Stimulated activated CD8-positive, alpha-beta memory T cell treated with anti-CD3 and anti-CD28 coated beads, Interleukin-2, amount 100 ng/mL, for 48 hours (primary cell): ENCODE data around the gene NEDD4L.

ENCODE experiments used
- DNase-seq, 2 donors: peaks; one replicate each; pipeline ENCODE4 v3.0.0-alpha.2; 2020; ENCODE audit warnings: low read depth in 2 of 2

Gene NEDD4L

GRCh38 chr18:58095222-58095621 lies 51.2 kb downstream of the NEDD4L start:
- DNase-seq: no peak

GRCh38 chr18:58095655-58096054 lies 51.6 kb downstream of the NEDD4L start:
- DNase-seq: no peak

- no peak for DNase-seq
Observed at GRCh38 chr18:58096658-58097057, 52.6 kb downstream of the NEDD4L start.

GRCh38 chr18:58097121-58097906 lies 53.3 kb downstream of the NEDD4L start:
- DNase-seq: no peak

- no peak for DNase-seq
Observed at GRCh38 chr18:58097907-58098166, 53.8 kb downstream of the NEDD4L start.

GRCh38 chr18:58098706-58099105 lies 54.7 kb downstream of the NEDD4L start:
- no peak for DNase-seq

- DNase-seq: no peak
Observed at GRCh38 chr18:58100154-58100553, 56.1 kb downstream of the NEDD4L start.

GRCh38 chr18:58101291-58101794 lies 57.3 kb downstream of the NEDD4L start:
- no peak for DNase-seq

- DNase-seq: no peak
Observed at GRCh38 chr18:58102018-58102417, 58.0 kb downstream of the NEDD4L start.

- DNase-seq: no peak
Observed at GRCh38 chr18:58102875-58103274, 58.8 kb downstream of the NEDD4L start.

- DNase-seq: no peak
Observed at GRCh38 chr18:58103339-58103985, 59.4 kb downstream of the NEDD4L start.

GRCh38 chr18:58104096-58104495 lies 60.1 kb downstream of the NEDD4L start:
- no peak for DNase-seq

- DNase-seq: no peak
Observed at GRCh38 chr18:58105206-58105887, 61.3 kb downstream of the NEDD4L start.

- DNase-seq: no peak
Observed at GRCh38 chr18:58105888-58106260, 61.8 kb downstream of the NEDD4L start.

GRCh38 chr18:58106289-58107070 lies 62.5 kb downstream of the NEDD4L start:
- DNase-seq: no peak

- no peak for DNase-seq
Observed at GRCh38 chr18:58109256-58109655, 65.2 kb downstream of the NEDD4L start.

- no peak for DNase-seq
Observed at GRCh38 chr18:58110398-58110797, 66.4 kb downstream of the NEDD4L start.

- no peak for DNase-seq
Observed at GRCh38 chr18:58112174-58112573, 68.1 kb downstream of the NEDD4L start.

- DNase-seq: no peak
Observed at GRCh38 chr18:58113337-58113736, 69.3 kb downstream of the NEDD4L start.

- no peak for DNase-seq
Observed at GRCh38 chr18:58114766-58115165, 70.7 kb downstream of the NEDD4L start.

GRCh38 chr18:58116818-58117217 lies 72.8 kb downstream of the NEDD4L start:
- no peak for DNase-seq

GRCh38 chr18:58117786-58118403 lies 73.9 kb downstream of the NEDD4L start:
- DNase-seq: no peak
